ENCODE data around the gene SH3RF1. TPM values are rescaled to one million over a fixed set of nuclear protein-coding genes. Genes with fewer than 3 reads are reported as not detected.

Gene SH3RF1
- total RNA-seq, 3 donors from 2014 or later, result 20.2 to 37.0 (median 27.9) TPM

DNA sequence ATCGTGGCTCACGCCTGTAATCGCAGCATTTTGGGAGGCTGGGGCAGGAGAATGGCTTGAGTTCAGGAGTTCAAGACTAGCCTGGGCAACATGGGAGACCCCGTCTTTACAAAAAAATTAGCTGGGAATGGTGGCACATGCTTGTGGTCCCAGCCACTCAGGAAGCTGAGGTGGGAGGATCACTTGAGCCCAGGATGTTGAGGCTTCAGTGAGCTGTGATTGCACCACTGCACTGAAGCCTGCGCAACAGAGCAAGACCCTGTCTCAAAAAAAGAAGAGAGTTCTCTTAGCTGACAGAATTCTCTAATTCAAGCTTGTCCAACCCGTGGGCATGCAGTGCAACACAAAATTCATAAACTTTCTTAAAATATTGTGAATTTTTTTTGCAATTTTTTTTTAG, 165.1 kb downstream of the SH3RF1 start:
- peaks cover 4% of the 10 kb centered on the region for H3K36me3 ChIP-seq
- TF ChIP-seq POLR2A (IDR thresholded peaks at IDR 0.05) (no peak), POLR2AphosphoS5 (IDR thresholded peaks at IDR 0.05) (no peak)
- TF ChIP-seq, protein P1, sequence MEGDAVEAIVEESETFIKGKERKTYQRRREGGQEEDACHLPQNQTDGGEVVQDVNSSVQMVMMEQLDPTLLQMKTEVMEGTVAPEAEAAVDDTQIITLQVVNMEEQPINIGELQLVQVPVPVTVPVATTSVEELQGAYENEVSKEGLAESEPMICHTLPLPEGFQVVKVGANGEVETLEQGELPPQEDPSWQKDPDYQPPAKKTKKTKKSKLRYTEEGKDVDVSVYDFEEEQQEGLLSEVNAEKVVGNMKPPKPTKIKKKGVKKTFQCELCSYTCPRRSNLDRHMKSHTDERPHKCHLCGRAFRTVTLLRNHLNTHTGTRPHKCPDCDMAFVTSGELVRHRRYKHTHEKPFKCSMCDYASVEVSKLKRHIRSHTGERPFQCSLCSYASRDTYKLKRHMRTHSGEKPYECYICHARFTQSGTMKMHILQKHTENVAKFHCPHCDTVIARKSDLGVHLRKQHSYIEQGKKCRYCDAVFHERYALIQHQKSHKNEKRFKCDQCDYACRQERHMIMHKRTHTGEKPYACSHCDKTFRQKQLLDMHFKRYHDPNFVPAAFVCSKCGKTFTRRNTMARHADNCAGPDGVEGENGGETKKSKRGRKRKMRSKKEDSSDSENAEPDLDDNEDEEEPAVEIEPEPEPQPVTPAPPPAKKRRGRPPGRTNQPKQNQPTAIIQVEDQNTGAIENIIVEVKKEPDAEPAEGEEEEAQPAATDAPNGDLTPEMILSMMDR (IDR thresholded peaks at IDR 0.05), result no peak
- H3K4me1 ChIP-seq, result no peaks in the 10 kb centered on the region
- no peak overlapping the region for H3K4me3 ChIP-seq
- no peak for DNase-seq (ENCODE audit: low spot score in 2 of 2)
- no peaks in the 10 kb centered on the region for H3K9me3 ChIP-seq
- H3K27me3 ChIP-seq, result no peaks in the 10 kb centered on the region
- intact Hi-C loops (cut with DNase I; ENCODE audit: low total_unique reads), result no loop called here
- no peak overlapping the region for H3K27ac ChIP-seq

DNA sequence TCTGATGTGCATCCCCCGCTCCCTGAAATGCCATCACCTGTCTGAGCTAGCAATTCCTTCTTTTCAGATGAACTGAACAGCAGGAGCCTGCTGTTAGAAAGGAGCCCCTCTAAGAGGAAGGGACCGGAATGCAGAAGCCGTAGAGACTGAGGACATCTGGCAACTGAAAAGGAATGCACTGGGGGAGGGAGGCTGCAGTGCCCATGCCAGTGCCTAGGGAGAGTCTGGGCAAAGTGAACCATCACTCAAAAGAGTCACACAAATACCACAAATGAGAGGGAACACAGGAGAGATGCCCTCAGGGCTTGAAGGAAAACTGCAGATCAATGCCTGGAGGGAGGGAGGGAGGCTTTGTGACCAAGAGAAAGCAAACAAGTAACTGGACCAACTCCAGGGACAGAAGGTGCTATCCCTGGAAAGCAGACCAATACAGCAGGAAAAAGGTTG, 166.8 kb downstream of the SH3RF1 start:
- intact Hi-C loops (cut with DNase I; ENCODE audit: low total_unique reads), result no loop called here
- no peak for DNase-seq (ENCODE audit: low spot score in 2 of 2)
- H3K9me3 ChIP-seq, result no peaks in the 10 kb centered on the region
- H3K27me3 ChIP-seq, result no peaks in the 10 kb centered on the region
- H3K27ac ChIP-seq, result no peak overlapping the region
- H3K36me3 ChIP-seq, result peaks cover 4% of the 10 kb centered on the region
- H3K4me1 ChIP-seq, result no peaks in the 10 kb centered on the region
- H3K4me3 ChIP-seq, result no peak overlapping the region
- peak in 1 of 3 donors; percentile 43 for TF ChIP-seq POLR2AphosphoS5 (IDR thresholded peaks at IDR 0.05)
- no peak for TF ChIP-seq POLR2A (IDR thresholded peaks at IDR 0.05)
- TF ChIP-seq, protein P1 (IDR thresholded peaks at IDR 0.05), result no peak

DNA sequence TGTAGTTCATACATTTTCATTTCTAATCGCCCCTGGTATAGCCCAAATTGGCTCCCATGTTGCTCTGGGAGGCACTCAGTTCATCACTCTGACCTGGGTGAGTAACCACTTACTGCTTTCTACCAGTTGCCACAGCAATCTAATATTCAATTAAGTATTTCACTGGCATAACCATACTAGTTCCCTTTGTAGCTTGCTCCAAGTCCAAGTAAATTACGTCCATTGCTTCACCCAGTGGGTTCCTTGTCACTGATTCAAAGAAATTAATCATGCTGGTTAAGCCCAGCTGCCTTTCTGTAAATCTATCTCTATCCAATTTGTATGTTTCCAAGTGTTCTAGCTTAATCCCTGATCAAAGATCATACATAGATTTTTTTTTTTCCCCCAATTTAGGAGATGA, 168.7 kb downstream of the SH3RF1 start:
- H3K4me3 ChIP-seq, result no peak overlapping the region
- H3K9me3 ChIP-seq, result no peaks in the 10 kb centered on the region
- TF ChIP-seq POLR2AphosphoS5 (IDR thresholded peaks at IDR 0.05) (no peak), POLR2A (IDR thresholded peaks at IDR 0.05) (no peak)
- TF ChIP-seq, protein P1 (IDR thresholded peaks at IDR 0.05), result no peak
- intact Hi-C loops (cut with DNase I; ENCODE audit: low total_unique reads), result no loop called here
- no peak overlapping the region for H3K27ac ChIP-seq
- DNase-seq (ENCODE audit: low spot score in 2 of 2), result no peak
- H3K4me1 ChIP-seq, result no peaks in the 10 kb centered on the region
- peaks cover 4% of the 10 kb centered on the region for H3K36me3 ChIP-seq
- H3K27me3 ChIP-seq, result no peaks in the 10 kb centered on the region

DNA sequence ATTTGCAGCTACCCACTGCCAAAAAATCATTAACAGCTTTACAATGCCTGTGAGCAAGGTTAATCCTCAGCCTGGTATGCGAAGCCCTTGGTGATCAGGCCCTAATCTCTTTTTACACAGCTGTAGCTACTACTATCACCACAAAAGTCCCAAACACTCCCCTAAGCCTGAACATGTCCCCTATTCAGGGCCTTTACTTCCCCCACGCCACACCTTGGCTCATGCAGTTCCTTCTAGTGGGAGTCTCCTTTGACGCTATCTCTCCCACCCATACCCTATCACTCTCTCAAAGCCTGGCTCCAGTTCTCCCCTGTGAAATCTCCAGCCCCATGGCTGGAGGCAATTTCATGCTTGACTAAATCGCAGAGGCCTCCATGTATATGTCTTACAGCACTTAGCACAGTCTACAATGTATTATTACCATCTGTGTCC, 170.1 kb downstream of the SH3RF1 start:
- peak overlapping the region in 1 of 2 donors; percentile 33 for H3K27ac ChIP-seq
- intact Hi-C loops (cut with DNase I; ENCODE audit: low total_unique reads), result no loop called here
- TF ChIP-seq, protein P1 (IDR thresholded peaks at IDR 0.05), result no peak
- TF ChIP-seq POLR2A (IDR thresholded peaks at IDR 0.05), result no peak
- TF ChIP-seq POLR2AphosphoS5 (IDR thresholded peaks at IDR 0.05), result no peak

DNA sequence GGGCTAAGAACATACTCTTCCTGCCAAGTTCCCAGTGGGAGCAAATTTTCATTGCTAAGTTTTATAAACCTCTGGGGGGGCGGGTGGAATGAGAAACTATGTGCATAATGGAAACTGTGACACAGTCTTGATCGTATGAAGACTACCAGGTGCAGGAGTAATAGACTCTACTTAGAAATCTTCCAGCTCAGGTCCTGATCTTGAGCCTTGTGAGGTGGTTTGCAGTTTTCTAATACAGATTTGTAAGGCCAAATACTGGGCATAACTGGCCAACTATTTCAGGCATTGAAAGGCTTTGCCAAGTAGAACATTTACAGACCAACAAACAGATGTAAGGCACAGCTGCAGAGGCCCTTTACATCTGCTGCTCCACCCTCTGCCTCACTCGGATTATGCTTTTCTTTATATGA, 171.0 kb downstream of the SH3RF1 start:
- H3K4me1 ChIP-seq, result no peaks in the 10 kb centered on the region
- DNase-seq (ENCODE audit: low spot score in 2 of 2), result no peak
- no peaks in the 10 kb centered on the region for H3K9me3 ChIP-seq
- no peak for TF ChIP-seq POLR2A (IDR thresholded peaks at IDR 0.05)
- TF ChIP-seq, protein P1 (IDR thresholded peaks at IDR 0.05), result no peak
- TF ChIP-seq POLR2AphosphoS5 (IDR thresholded peaks at IDR 0.05), result no peak
- no peaks in the 10 kb centered on the region for H3K36me3 ChIP-seq
- H3K4me3 ChIP-seq, result no peak overlapping the region
- H3K27ac ChIP-seq, result peak overlapping the region in 1 of 2 donors; percentile 15
- intact Hi-C loops (cut with DNase I; ENCODE audit: low total_unique reads), result no loop called here
- no peaks in the 10 kb centered on the region for H3K27me3 ChIP-seq

More for the DNA sequence above, 170.1 kb downstream of the SH3RF1 start:
- DNase-seq (ENCODE audit: low spot score in 2 of 2), result no peak
- H3K4me1 ChIP-seq, result no peaks in the 10 kb centered on the region
- no peak overlapping the region for H3K4me3 ChIP-seq
- no peaks in the 10 kb centered on the region for H3K9me3 ChIP-seq
- no peaks in the 10 kb centered on the region for H3K27me3 ChIP-seq
- H3K36me3 ChIP-seq, result no peaks in the 10 kb centered on the region
